GM19395 (cell line): ENCODE measurements around the gene PPP4R4.
A peak's percentile ranks its signal among the peaks of the same experiment; 100 is the strongest.
"Not testable (repeated sequence)": the region's sequence is repeated elsewhere in the genome, so short reads cannot be mapped to it uniquely, and the experiment has no call there.

Experiments
- ATAC-seq: cut with Tn5 transposase; IDR thresholded peaks from one replicate; pipeline ENCODE4 v1.9.1; 2021; ENCODE audit warnings: mild to moderate bottlenecking, moderate library complexity; ENCODE audit not compliant: unreplicated experiment

The PPP4R4 gene

DNA sequence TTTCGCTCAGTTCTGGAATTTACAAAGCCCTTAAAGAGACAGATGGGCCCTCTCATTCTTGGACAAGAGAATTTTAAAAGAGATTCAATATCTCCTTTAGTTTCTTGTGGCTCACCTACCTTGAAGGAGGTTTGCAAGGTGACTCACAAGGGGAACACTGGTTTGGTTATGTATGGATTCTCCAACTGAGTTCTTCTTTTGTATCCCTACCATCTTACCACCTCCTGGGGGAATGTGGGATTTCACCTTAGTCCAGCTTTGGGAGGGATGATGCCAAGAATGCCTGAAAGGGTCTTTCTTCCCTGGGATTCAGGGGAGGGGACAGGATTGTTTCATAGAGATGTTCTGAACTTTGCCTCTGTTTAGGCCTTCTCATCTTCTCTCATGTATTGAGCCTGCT lies 3.7 kb downstream of the PPP4R4 start:
- ATAC-seq = no peak

- no peak for ATAC-seq
Observed at GRCh38 chr14:94179244-94179643, 5.1 kb downstream of the PPP4R4 start.

GRCh38 chr14:94180655-94181271 lies 6.6 kb downstream of the PPP4R4 start:
- peak; percentile 66 for ATAC-seq

- no peak for ATAC-seq
Observed at GRCh38 chr14:94181835-94182234, 7.7 kb downstream of the PPP4R4 start.

- no peak for ATAC-seq
Observed at GRCh38 chr14:94192536-94192935, 18.4 kb downstream of the PPP4R4 start.

DNA sequence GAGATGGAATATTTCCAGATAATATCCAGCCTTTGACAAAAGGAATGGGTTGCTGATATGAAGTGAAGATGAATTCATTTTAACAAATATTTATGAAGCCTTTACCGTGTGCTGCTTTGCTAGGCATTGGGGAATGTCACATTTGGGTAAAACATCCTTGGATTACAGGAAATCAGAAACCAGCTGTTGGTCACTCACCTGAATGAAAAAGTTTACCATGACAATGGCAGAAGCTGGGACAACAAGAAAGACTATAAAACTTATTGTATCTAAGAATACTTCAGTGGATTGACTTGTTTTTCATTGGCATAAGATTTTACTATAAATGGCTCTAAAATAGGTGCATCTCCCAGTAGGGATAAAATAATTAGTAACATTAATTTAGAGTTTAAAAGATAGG lies 19.7 kb downstream of the PPP4R4 start:
- ATAC-seq = no peak

DNA sequence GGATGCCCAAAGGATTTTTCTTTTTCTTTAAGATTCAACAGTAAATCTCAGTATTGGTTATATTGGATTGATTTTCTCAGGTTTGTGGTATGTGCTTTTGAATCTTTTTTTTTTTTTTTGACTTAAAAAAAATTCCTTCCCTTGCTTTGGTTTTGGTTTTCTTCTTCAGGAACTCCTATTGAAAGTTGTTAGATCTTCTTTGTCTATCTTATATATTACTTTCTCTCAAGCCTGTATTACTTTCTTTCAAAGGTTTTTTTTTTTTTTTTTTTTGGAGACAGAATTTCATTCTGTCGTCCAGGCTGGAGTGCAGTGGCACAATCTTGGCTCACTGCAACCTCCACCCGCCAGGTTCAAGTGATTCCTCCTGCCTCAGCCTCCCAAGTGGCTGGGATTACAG lies 21.9 kb downstream of the PPP4R4 start:
- no peak for ATAC-seq

GRCh38 chr14:94203473-94204210 lies 29.5 kb downstream of the PPP4R4 start:
- no peak for ATAC-seq

- no peak for ATAC-seq
Observed at GRCh38 chr14:94213021-94213420, 38.9 kb downstream of the PPP4R4 start.

DNA sequence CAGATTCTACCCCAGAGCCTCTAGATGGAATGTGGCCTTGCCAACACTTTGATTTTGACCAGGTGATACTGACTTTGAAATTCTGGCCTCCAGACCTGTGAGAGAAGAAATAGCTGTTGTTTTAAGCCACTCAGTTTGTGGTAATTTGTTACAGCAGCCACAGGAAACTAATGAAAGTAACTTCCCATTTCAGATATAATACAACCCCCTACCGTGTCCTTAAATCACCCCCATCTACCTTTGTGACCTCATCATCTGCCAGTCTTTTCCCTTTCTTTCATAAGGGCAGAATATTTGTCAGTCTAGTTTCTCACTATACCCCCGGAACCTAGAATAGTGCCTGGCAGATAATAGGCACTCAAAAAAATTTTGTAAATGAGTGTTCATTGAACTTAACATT lies 39.6 kb downstream of the PPP4R4 start:
- no peak for ATAC-seq

DNA sequence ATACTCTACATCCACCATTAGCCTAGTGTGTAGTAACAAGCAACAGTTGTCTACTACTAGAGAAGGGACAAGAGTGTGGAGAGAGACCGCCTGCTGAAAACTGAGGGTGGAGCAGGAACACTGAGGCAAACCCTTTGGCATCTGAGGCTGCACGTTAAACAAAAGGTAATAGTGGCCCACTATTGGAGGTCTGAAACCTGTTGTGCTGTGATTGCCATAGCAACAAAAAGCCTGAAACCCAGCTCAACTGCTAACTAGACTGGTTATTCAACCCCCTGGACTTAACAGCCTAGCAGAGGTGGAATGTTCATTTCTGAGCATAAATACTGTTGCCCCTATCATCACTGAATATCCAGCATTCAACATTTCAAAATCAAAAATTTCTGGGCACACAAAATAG lies 43.0 kb downstream of the PPP4R4 start:
- ATAC-seq = no peak

- not testable (repeated sequence) for ATAC-seq
Observed at GRCh38 chr14:94218198-94218886, 44.2 kb downstream of the PPP4R4 start.

- no peak for ATAC-seq
Observed at GRCh38 chr14:94224040-94224439, 49.9 kb downstream of the PPP4R4 start.

DNA sequence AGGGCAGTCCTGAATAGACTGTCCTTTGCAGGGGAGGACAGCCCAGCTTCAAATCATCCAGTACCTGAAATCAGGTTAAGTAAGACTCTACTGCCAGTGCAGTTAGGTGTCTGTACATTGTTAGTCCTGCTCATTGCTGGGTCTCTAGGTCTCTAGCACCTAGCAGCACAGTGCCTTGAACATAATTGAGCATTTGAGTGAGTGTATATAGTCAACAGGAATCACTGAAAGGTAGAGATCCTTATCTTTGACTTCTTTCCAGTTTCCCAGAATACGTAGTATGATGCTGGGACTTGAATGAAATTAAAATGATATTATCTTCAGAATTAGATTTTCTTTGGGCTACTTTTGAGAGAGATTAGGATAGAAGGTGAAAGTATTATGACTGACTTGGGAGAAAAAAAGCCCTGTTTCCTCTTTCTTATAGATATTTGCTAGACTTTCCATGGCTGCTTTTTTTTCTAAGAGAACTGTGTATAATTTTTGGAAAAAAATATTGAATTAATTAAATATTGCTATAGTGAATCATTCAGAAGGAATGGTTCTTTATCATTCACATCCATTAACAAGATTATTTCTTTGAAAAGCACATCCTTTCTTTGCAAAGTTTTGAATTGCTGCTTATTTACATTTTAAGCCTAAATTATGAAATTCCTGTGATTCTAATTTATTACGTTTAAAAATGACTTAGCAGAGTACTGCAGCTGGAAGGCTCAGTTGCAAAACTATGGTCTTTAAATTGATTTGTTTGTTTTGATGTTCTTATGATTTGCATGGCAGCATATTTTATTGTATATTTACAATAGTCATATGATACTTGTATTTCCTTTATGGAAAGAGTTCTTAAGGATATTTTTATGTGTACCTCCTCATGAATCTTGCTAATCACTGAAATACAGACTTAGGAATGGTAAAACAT lies 51.6 kb downstream of the PPP4R4 start:
- no peak for ATAC-seq

DNA sequence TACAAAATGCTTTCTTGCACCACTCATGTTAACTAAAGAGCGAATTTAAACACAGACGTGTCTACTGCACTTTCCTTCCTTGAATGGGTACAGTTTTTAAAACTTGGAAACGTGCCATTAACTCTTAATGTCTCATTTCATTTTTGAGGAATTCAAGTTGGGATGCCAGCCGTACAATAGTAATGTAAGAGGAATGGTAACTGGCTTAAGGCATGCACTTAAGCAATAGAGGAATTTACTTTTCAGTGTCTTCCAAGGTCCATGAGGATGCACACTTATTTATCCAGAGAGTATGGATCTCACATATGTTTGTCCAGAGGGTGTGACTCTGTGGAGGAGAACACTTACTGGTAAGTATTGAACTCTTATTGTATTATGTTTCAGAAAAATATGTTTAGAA lies 52.9 kb downstream of the PPP4R4 start:
- ATAC-seq = no peak

DNA sequence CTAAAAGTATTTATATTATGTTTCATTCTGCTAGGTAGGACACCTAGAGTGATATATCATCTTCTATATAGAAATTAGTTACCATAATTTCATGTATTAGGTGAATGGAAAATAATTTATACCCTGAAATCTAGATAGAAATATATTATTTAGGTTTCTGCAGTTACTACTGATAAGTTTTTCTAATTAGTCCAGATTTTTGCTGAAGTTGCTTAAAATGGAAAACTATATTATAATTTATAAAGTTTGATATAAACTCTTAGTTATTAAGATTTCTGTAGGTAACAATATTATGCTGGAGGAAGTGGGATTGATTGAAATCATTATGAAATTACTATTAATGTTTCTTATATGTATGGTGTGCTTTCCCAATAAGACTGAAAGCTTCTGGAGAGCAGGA lies 62.9 kb downstream of the PPP4R4 start:
- ATAC-seq = no peak

DNA sequence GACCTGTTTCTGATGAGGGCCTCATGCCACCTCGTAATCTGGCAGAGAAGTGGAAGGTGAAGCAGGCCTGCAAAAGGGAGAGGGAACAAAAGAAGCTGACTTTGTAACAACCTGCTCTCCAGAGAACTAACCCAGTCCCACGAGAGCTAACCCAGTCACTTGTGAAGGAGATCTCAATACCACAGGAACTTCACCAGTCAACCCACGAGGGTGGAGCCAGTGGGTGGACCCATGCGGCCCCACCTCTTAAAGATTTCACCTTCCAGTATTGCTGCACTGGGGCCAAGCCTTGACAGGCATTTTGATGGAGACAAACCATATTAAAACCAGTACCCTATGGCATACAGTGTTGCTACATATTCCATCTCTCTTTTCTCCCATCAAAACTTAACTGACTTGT lies 63.9 kb downstream of the PPP4R4 start:
- ATAC-seq = no peak

DNA sequence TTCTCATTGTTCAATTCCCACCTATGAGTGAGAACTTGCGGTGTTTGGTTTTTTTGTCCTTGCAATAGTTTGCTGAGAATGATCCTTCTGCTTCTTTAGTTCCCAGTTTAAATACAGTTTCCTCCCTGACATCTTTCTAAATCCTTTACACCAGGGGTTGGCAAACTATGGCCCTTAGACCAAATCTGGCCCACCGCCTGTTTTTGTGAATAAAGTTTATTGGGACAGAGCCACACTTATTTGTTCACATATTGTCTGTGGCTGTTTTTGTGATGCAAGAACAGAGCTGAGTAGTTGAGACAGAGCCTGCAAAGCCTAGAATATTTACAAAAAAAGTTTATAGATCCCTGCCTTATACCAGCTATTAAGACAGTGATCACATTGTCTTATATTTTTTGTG lies 65.3 kb downstream of the PPP4R4 start:
- ATAC-seq = no peak

DNA sequence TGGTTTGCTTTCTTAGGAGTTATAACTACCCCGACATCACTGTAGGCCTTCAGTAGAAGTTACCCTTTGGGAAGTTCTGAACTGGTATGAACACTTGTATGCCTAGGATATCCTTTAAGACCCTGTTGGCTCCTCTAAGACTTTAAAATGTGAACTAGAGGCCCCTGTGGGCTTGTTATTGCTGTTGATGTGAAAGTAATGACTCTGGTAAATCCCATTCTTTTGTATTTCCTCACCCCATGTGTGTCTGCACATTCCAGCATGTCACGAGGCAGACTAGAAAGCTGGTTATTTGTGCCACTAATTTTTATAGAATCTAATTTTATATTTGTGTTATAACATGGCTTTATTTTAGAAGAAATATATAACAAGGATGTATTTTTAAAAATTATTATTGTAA lies 70.1 kb downstream of the PPP4R4 start:
- no peak for ATAC-seq

DNA sequence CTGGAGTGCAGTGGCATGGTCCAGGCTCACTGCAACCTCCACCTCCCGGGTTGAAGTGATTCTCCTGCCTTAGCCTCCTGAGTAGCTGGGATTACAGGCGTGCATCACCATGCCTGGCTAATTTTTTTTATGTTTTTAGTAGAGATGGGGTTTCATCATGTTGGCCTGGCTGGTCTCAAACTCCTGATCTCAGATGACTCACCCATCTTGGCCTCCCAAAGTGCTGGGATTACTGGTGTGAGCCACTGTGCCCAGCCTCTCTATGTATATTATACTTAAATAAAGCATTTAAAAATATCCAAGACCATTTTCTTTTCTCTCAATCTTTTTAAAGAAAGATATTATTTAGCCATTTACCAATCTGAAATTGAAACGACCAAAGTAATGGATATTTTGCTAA lies 90.1 kb downstream of the PPP4R4 start:
- ATAC-seq = not testable (repeated sequence)

DNA sequence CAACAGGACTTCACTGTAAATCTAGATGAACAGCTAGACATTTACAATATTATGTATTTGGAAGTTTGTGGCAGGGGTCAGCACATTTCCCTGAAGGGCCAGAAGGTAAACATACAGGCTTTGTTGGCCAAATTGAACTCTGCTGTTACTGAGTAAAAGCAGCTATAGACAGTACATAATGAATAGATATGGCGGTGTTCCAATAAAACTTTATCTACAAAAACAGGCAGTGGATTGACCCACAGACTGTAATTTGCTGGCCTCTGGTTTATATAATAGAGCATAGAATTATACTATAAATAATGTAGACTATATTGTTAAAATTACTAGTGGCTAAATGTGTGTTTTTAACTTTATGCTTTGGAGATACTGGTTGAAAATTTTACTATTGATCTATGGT lies 93.2 kb downstream of the PPP4R4 start:
- no peak for ATAC-seq
